Measurements from ENCODE around the gene PELO.

The PELO gene

DNA sequence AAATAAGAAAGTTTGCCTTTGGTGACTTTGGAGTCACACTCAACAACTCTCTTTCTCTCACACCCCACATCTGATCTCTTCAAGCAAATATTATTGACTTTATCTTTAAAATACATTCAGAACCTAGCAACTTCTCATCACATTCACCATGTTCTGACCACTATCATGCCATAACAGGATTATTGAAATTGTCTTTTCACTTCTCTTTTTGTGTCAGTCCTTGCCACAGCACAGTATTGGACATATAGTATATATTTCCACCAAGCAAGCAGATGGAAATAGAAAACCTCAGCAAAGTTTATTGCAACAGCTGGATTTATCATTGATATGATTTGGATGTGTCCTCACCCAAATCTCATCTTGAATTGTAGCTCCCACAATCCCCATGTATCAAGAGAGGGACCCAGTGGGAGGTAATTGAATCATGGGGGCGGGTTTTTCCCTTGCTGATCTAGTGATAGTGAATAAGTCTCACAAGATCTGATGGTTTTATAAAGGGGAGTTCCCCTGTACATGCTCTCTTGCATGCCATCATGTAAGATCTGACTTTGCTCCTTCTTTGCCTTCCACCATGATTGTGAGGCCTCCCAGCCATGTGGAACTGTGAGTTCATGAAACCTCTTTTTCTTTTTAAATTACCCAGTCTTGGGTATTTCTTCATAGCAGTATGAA is 26.9 kb upstream of the PELO start:
- Histone ChIP-seq H3K9me3 (ENCODE audit: insufficient read depth, low read length) (no peaks in the 10 kb centered on the region), H3K27ac (ENCODE audit: low read depth, low read length) (no peak overlapping the region), H3K9me2 (replicated peaks; ENCODE audit: insufficient read depth, low read length) (no peaks in the 10 kb centered on the region), H4K20me1 (ENCODE audit: low read depth, low read length) (no peaks in the 10 kb centered on the region), H3K4me2 (ENCODE audit: low read depth, low read length, poor library complexity, severe bottlenecking) (no peak overlapping the region), H3K27me3 (ENCODE audit: low read length) (no peaks in the 10 kb centered on the region), H2AFZ (ENCODE audit: low read depth, low read length, severe bottlenecking) (no peak overlapping the region), H3F3A (ENCODE audit: insufficient read depth) (no peaks in the 10 kb centered on the region), H3K36me3 (ENCODE audit: low read length) (peaks cover 2% of the 10 kb centered on the region; the same call in 1 of the 2 replicates), H3K4me3 (ENCODE audit: insufficient read depth, low read length, poor library complexity, severe bottlenecking) (no peak overlapping the region), H3K9ac (ENCODE audit: low read length) (no peak overlapping the region), H3K79me2 (ENCODE audit: insufficient read depth, low read length) (no peaks in the 10 kb centered on the region)
- TF ChIP-seq, protein P1, sequence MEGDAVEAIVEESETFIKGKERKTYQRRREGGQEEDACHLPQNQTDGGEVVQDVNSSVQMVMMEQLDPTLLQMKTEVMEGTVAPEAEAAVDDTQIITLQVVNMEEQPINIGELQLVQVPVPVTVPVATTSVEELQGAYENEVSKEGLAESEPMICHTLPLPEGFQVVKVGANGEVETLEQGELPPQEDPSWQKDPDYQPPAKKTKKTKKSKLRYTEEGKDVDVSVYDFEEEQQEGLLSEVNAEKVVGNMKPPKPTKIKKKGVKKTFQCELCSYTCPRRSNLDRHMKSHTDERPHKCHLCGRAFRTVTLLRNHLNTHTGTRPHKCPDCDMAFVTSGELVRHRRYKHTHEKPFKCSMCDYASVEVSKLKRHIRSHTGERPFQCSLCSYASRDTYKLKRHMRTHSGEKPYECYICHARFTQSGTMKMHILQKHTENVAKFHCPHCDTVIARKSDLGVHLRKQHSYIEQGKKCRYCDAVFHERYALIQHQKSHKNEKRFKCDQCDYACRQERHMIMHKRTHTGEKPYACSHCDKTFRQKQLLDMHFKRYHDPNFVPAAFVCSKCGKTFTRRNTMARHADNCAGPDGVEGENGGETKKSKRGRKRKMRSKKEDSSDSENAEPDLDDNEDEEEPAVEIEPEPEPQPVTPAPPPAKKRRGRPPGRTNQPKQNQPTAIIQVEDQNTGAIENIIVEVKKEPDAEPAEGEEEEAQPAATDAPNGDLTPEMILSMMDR (IDR thresholded peaks at IDR 0.05; ENCODE audit: insufficient read depth, low read length, poor library complexity, severe bottlenecking): no peak
- no peak for TF ChIP-seq EZH2phosphoT487 (conservative IDR thresholded peaks at IDR 0.05; ENCODE audit: low read length)

DNA sequence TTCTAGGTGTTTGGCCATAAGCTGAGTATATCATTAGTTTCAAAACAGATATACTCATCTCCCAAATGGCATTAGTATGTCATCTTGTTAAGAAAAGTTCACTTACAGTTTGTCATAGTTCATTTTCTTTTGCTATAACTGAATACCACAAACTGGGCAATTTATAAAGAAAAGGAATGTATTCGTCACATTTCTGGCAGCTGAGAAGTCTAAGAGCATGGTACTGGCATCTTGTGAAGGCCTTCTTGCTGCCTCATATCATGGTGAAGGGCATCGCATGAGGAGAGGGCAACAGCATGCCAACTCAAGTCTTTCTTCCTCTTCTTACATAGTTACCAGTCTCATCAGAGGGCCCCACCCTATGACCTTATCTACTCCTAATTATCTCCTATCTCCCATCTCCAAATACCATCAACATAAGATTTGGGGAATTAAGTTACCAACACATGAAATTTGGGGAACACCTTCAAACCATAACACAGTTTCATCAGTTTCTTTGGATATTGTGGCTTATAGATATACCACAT is 20.4 kb upstream of the PELO start:
- Histone ChIP-seq H3K27ac (ENCODE audit: low read depth, low read length) (no peak overlapping the region), H3K4me3 (ENCODE audit: insufficient read depth, low read length, poor library complexity, severe bottlenecking) (no peak overlapping the region), H4K20me1 (ENCODE audit: low read depth, low read length) (no peaks in the 10 kb centered on the region), H3K9me3 (ENCODE audit: insufficient read depth, low read length) (no peaks in the 10 kb centered on the region), H3K79me2 (ENCODE audit: insufficient read depth, low read length) (no peaks in the 10 kb centered on the region), H3K27me3 (ENCODE audit: low read length) (no peaks in the 10 kb centered on the region), H2AFZ (ENCODE audit: low read depth, low read length, severe bottlenecking) (no peak overlapping the region), H3F3A (ENCODE audit: insufficient read depth) (no peaks in the 10 kb centered on the region), H3K9me2 (replicated peaks; ENCODE audit: insufficient read depth, low read length) (no peaks in the 10 kb centered on the region), H3K9ac (ENCODE audit: low read length) (no peak overlapping the region), H3K4me2 (ENCODE audit: low read depth, low read length, poor library complexity, severe bottlenecking) (no peak overlapping the region), H3K36me3 (ENCODE audit: low read length) (peaks cover 2% of the 10 kb centered on the region; the same call in 1 of the 2 replicates)
- no peak for TF ChIP-seq EZH2phosphoT487 (conservative IDR thresholded peaks at IDR 0.05; ENCODE audit: low read length)
- TF ChIP-seq, protein P1 (IDR thresholded peaks at IDR 0.05; ENCODE audit: insufficient read depth, low read length, poor library complexity, severe bottlenecking): no peak

DNA sequence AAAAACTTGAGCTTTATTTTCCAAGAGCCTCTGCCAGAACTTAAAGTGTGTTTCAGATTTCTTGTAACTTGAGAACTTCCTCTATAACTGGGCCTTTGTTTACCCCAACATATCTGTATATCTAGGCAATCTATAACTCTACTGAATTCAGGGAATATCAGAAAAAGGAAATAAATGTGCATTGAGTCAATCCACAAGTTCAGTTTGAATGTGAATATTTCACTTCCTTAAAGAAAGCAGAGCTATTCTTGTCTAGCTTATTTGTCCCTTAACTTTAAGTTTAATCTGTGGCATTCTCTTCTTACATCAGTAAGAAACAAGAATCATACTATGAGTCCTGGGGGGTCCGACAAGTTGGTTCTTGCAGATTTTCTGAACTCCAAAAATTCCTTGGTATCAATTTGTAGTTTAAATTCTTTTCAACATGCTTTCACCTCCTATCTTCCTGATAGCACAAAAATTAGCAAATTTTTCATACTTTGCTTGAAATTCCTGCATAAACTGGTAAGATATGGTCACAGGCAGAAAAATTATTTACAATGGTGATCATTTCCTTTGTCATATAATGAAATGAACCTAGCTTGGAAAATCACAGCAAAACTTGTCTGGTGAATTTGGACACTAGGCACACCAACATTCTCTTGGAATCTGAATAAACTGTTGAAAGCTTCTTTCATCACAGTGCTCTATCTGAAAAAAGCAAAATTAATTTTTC is 19.8 kb upstream of the PELO start:
- H4K20me1 ChIP-seq (ENCODE audit: low read depth, low read length): no peaks in the 10 kb centered on the region
- H3K4me3 ChIP-seq (ENCODE audit: insufficient read depth, low read length, poor library complexity, severe bottlenecking): no peak overlapping the region
- no peaks in the 10 kb centered on the region for H3F3A ChIP-seq (ENCODE audit: insufficient read depth)
- H3K27ac ChIP-seq (ENCODE audit: low read depth, low read length): no peak overlapping the region
- peaks cover 2% of the 10 kb centered on the region; the same call in 1 of the 2 replicates for H3K36me3 ChIP-seq (ENCODE audit: low read length)
- no peaks in the 10 kb centered on the region for H3K27me3 ChIP-seq (ENCODE audit: low read length)
- H3K9me3 ChIP-seq (ENCODE audit: insufficient read depth, low read length): no peaks in the 10 kb centered on the region
- H3K9me2 ChIP-seq (replicated peaks; ENCODE audit: insufficient read depth, low read length): no peaks in the 10 kb centered on the region
- no peaks in the 10 kb centered on the region for H3K79me2 ChIP-seq (ENCODE audit: insufficient read depth, low read length)
- H2AFZ ChIP-seq (ENCODE audit: low read depth, low read length, severe bottlenecking): no peak overlapping the region
- H3K4me2 ChIP-seq (ENCODE audit: low read depth, low read length, poor library complexity, severe bottlenecking): no peak overlapping the region
- TF ChIP-seq, protein P1 (IDR thresholded peaks at IDR 0.05; ENCODE audit: insufficient read depth, low read length, poor library complexity, severe bottlenecking): no peak
- no peak for TF ChIP-seq EZH2phosphoT487 (conservative IDR thresholded peaks at IDR 0.05; ENCODE audit: low read length)
- H3K9ac ChIP-seq (ENCODE audit: low read length): no peak overlapping the region
